SW480 (cell line): Measurements from ENCODE around the gene OGA.

ENCODE experiments used
- DNase-seq: peaks from one replicate; pipeline ENCODE4 v3.0.0-alpha.2; 2016; ENCODE audit warnings: low spot score

OGA gene

DNA sequence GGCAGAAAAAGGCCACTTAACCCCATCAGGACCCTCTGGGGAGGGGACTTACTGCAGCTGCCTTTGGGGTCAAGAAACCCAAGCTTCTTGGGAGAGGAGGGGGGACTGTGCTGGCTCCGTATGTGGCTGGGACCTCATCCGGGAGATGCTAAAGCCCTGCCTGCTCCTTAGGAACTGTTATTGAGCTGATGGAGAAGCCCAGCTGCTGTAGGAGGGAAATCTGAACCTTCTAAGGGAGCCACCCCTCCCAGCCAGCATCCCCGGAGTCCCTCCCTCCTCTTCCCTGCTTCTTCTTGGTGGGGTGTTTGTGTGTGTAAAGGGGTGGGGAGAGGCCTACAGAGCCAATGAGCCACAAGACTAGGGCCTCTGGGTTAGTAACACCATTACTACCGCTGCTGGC lies 17.1 kb upstream of the OGA start:
- DNase-seq = no peak

DNA sequence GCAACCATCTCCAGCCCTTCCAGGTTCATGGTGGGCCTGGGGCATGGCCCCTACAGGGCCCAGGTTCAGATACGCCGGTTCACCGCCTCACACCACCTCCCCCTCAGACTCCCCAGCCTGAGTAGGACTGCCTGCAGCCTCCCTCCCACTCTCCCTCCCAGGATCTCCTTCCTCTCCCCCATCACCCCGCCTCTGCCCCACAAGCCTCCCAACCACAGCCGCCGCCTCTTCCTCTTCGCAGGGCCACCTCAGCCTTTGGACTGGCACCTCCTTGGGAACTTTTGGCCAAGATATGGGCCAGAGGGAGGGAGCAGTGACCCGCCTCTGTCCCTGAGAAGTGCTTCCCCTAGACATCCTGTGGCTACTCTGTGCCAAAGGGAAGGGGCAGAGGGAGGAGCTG lies 16.1 kb upstream of the OGA start:
- DNase-seq = no peak

DNA sequence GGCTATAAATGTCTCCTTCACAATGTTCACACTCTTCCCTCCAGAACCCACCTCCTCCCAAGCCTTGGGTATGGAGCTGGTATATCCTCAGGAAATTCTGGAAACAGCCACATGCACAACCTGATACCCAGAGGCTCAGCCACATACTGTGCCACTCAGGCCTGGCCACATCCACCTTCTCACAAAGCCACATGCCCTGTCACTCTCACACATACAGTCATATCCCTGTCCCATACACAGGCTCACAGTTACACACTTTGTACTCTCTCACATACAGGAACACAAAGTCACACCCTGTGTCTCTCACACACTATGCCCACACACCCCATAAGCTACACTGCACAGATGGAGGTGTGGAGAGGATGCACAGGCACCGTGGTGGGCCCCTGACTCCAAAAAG lies 15.2 kb upstream of the OGA start:
- DNase-seq = no peak

DNA sequence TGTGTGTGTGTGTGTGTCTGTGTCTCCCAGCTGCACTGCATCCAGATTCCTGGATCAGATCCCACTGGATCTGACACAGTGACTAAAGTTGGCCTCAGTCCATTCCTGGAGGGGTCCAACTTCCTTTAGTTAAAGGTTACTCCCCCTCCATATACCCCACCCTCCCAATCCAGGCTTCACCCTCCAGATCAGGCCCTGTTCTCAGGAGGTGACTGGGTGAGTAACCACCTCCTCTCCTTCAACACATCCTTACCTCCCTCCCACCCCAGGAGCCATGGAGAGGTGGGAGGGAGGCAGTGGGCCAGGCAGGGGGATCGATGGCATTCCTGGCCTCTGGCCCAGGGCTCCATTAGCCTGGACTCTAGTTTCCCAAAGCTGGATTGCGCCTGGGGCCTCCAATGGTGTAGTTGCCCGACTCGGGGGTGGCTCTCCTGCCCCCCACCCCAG lies 14.1 kb upstream of the OGA start:
- DNase-seq = no peak

DNA sequence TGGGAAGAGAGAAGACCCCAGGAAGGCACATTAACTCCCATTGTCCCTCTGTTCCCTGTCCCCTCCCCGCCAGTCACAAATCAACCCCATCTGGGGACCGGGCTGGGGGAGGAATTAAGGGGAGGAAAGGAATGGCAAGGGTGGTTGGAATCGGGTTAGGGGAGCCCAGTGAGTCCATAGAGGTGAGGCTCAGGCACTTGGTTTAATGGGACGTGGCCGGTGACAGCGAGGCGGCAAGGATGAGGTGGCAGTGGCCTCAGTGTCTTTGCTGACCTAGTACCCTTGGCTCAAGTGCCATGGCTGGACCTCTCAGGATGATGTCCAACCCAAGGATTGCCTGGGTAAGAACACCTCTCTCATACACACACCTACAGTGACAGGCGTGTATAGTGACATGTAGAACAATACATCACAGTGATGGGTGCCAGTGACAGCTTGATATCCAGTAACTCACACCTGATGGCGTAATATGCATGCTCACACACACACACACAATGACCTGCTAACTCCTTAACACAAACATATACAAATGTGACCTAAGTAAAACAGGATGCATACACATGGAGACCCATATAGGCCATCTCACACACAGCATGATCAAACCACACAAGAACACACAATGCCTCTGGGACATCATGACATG lies 13.0 kb upstream of the OGA start:
- DNase-seq = no peak

DNA sequence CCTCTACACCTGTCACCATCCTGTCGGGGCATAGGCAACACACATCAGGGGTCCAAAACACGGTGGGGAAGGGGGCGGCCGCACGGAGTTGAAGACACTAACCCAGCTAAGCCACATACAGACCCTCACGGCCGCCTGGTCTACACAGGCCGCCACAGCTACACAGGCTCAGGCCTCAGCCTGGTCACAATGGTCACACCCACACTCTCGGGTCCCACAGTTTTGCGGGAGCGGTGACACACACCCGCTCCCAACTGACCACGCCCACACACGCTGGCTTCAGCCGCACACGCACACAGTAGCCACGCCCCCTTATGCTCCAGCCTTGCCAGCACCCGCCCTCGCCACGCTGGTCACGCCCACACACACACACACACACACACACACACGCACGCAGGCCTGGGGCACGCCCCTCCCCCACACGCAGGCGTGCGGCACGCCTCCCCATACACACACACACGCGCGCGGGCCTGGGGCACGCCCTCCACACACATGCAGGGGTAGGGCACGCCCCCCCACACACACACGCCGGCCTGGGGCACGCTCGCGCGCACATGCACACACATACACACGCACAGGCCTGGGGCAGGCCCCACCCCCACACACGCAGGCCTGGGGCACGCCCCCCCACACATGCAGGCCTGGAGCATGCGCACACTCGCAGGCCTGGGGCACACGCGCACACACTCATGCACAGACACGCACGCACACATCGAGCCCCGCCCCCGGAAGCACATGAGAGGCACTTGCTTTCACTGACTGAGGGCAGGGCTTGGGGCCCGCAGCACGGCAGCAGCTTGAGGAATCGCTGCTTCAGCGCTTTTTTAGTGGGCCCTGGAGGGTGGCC lies 12.3 kb upstream of the OGA start:
- DNase-seq = peak; percentile 91

DNA sequence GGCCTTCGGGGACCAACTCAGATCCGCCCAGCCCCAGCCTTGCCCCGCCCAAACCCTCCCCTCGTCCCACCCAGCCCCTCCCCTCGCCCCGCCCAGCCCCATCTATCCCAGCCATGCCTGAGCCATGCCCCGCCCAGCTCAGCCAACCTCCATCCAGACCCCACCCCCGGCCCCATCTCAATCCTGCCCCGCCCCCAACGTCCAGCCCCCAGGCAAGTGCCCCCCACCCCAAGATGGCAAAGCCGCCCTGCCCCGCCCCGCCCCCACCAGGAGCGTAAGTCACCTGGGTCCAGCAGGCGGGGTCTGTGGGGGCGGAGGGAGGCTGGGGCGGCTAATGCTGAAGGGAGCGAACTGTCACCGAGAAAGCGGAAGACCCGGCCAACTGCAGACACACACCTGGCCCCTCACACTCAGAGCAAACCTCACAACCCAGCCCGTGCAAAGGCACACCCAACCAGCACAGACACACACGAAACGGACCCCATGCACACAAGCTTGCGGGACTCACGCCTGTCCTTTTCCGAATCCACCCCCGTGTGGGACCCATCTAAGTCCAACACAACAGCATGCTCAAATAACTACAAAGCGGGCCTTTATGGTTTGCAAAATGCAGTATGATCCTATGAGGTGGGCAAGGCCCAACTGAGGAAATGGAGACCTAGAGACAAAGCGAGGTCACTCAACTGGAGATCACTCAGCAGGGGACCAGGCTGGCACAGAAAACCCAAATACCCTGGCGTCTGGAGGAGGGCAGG lies 11.5 kb upstream of the OGA start:
- no peak for DNase-seq

DNA sequence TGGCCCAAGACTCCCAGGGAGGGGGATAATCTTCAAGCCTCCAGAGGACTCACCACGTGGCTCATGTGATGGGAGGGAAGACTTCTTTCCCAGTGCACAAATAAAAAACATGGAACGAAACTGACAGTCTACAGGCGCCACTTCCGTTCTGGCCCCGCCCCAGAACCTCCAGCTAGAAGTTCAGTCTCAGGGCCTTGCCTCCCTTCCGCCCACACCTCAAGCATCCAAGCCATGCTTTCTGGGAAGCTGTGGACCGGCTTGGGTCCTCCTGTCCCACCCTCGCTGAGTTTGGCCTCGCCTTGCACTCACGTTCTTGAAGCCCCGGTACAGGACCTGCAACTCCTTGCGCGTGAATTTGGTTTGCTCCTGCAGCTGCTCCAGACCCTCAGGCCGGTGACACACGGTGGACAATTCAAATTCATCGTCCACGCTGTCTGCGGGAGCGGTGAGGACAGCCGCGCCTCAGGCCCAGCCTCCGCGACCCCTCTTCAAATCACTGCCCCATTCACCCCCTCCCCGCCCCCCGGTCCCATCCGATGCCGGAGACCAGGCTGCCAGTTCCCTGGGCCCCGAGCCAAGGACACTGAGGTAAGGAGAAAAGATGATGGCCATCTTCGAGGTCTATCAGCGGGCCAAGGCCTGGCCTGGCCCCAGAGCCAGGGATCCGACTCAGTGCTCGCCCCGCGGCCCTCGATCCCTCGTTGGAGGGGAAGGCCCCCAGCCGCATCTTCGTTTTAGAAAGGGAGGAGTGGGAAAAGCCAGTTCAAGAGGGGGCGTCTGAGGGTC lies 10.7 kb upstream of the OGA start:
- no peak for DNase-seq

DNA sequence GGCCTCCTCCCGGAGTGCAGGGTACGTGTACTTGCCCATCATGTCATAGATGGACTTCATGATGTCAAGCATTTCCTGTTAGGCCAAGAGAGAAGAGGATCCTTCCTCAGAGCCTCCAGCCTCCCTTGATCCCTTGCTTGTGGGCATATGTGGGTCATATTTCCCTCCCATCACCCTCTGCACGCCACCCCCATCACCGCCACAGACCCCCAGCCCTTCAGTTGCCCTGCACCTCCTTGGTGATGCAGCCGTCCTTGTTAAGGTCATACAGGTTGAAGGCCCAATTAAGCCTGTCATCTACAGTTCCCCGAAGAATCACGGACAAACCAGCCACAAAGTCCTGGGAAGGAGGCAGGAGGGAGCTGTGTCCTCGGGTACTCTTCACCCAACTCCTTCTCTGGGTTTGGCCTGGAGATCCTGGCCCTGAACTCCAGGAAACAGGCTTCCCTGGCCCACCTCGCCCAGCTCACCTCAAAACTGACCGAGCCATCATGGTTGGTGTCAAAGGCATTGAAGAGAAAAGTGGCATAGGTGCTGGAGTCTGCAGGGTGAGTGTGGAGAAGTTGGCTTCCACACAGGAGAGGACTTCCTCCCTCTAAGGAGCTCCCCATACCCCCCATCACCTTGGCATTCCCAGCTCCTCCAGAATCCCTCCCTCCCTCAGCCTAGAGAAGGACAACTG lies 9.8 kb upstream of the OGA start:
- no peak for DNase-seq

DNA sequence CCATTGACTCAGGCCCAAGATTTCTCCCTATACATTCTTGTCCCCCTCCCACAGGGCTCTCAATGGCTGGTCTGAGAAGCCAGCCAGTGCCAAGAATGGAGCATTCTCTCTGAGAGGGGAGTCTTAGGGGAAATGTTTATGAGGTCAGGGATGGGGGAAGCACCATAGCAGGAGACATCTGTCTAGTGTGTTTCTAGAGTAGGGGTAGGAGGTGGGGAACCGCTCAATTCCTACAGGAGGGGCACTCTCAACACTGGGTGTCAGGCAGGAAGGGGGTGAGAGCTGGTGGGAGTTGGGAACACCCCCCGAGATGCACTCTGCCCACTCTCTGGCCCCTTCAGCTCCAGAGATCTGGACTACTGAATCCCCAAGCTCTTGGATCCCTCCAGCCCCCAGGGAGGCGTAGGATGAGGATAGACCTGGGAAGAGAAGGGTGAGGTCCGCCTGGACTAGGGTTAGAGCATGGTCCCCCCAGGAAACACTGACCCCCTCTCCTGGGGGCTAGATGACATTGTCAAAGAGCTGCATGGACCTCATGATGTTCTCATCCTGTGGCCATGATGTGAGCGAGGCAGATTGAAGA lies 8.7 kb upstream of the OGA start:
- no peak for DNase-seq

DNA sequence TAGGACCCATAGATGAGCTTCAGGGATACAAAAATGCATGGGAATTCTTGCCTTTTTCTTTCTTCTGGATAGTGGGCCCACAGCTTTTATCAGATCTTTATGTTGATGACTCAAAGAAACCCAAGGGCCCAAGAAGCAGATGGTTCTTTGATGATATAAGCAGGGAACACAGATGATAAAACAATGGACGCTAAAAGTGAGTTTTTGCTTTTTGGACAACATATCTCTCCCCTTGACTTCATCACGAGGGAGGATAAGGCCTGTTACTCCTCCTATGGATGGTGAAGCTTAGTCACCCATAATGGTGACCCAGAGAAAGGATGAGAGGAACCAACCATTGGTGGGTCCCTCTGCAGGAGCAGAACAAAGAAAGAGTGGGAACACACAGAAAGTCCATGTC lies 6.5 kb upstream of the OGA start:
- no peak for DNase-seq

DNA sequence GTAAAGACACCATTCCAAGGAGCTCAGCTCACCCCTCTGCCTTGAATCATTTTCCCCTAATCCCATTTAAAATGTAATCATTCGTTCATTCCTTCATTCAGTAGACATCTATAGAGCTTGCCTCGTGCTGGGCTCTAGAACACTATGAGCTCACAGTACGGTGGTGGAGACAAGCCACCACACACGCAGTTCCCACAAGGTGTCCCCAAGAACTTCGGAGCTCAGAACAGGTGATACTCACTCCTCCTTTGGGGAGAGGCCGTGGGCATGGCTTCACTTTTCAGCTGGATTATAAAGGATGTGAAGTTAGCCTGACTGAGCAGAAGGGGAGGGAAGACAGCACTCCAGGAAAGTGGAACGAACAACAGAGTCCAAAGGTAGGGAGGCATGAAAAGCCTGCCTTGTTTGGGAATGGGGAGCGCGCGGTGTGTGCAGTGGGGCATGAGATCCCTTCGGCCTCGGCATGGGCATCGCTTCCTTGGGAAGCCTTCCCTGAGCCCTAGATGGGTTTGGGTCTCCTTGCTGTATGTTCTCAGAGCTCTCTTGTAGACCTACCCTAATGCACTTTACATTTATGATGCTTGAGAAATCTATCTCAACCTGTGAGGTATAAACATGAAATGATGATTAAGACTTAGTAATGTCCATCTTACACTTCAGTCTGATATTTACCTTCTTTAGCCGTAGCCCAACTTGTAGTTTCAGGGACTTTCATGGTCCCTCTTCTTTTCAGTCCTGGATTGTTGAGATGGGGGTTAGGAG lies 809 bp upstream of the OGA start:
- DNase-seq = peak; percentile 75

DNA sequence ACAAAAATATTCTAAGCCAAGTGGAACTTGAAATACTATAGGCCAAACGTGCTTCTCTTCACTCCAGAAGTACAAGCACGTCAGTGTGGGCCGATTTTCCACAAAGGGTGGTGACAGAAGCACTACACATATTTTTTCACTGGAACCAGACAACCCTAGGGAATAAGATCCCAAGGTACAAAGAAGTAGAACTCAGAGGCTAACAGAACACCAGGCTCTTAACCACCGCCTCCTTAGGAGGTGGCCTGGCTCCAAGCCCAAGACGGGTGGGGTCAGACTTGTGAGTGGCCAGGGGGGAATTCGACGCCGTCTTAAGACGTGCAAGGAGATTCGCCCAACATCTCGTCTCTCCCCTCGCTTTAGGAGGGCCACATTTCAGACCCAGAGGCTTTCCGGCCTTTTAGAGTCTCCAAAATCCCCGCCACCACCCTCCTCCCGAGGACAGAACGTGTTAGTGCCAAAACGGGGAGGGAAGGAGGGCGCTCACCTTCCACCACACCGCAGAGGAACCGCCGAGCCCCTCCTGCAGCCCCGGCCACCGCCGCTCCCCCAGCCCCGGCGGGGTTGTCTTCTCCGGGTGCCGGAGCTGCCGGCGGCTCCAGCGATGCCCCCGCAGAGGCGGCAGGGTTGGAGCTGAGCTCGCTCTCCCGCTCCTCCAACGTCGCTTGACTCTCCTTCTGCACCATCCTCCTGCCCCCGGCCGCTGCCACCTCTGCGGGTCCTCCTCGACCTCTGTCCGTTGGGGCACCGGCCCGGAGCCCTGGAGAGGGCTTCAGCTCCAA lies 716 bp downstream of the OGA start:
- peak; percentile 52 for DNase-seq

DNA sequence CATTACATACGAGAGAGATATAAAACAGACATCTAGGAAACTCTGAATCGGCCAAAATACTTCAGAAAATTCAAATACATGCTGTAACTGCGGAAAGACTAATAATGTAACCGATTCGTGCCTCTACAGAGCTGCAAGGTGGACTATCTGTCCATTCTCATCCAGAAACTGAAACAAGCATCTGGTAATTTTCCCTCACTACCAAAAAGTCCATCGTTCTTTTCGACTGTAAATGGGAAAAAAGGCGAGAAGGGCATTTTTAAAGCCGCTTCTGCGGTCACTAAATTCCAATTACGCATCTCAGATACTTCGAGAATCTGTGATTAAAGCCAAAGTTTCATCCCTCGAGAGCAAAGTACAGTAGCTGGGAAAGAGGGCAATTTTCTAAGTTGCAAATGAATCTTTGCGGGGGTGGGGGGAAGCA lies 1.3 kb downstream of the OGA start:
- DNase-seq = no peak

DNA sequence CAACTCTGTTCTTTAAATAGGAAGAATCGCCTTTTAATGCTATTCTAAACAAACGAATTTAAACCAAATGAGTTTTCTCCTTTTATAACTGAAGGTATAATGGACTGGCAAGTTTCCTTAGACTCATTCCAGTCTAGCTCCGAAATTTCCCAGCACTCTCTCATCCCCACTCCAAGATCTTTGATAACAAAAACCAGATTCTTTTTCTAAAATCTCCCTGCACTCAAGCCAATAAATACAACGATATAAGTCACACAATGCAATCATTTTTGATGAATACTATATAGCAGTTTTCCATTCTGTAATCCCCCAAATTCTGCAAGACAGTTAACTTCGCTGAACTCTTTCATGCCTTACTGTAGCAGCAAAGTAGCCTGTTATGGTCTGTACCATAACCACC lies 1.9 kb downstream of the OGA start:
- DNase-seq = no peak

DNA sequence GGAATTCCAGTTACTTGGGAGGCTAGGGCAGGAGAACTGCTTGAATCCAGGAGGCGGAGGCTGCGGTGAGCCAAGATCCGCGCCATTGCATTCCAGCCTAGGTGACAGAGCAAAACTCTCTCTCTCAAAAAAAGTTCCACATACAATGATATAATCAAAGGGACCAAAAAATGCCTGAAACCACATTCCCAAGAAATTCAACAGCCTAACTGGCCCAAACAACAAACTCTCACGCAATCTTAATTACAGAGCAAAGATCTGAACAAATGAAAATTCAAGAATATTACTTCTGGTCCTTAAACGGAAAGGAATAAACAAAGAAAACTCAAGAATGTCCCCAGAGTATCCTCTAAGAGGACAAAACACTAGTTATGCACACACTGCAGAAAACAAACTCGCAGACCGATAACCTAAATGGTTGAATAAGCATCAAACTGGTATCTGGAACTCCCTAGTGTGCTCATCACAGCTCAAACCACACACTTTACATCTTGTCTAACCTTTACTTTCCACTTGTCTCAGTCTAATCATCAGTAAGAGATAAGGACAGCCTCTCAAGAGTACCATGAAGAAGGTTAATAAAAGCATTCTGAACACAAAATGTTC lies 3.7 kb downstream of the OGA start:
- DNase-seq = no peak

DNA sequence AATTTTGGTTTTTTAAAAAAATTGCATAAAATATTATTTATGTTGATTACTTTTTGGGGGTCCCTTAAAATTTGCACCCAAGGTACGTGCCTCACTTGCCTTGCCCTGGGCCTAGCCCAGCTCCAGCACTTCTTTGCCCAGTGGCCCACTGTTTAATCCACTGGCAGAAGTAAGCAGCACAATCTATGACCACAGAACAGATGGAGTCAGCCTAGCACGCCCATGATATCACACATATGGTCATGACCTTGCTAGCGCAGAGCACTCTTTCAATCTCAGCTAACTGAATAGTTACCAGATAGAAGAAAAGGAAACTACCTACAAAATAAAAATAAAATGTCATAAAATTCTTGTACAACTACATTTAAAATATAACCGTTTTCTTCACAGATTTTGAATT lies 5.6 kb downstream of the OGA start:
- no peak for DNase-seq

DNA sequence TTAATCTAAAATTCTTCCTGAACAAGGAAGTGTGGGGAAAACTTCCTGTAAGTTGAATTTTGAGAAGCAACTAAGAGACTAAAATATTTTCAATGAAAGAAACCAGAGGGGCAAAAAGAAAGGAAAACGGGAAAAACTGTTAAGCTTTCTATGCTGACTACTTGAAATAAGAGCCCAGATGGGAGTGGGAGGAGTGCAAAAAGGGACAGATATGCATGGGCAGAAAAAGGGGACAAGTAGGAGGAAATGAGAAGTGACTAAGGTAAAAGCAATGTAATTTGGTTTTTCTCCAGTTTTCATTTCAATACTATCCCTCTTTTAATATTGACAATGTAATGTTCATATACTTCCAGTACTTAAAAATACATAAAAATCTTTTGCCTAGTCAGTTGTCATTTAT lies 11.1 kb downstream of the OGA start:
- no peak for DNase-seq

DNA sequence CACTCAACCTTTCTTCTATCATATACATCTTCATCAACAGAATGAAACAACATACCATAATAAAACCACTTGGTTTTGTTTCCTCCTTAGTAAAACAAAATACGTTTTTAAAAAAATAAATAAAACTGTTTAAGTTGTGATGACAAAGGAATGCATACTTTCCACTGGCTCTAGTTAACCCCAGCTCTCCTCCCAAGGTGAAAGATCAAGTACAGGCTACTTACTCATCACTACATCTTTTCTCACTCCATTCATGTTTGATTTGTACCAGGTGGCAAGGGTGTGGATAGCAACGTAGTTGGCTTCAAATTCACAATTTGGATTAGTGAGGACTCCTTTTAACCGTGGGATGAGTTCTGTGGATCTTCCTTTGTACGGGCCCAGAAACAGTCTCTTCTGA lies 14.7 kb downstream of the OGA start:
- no peak for DNase-seq
